Heart right ventricle (tissue), 16 donors: ENCODE data around the gene RBFOX1. TPM values are rescaled to one million over a fixed set of nuclear protein-coding genes. Genes with fewer than 3 reads are reported as not detected.

Experiments
- ATAC-seq, 8 donors: fragments of 200-7000 bp; cut with Tn5 transposase; one replicate each; pipeline ENCODE4 v1.9.1; 2020; ENCODE audit warnings: mild to moderate bottlenecking in 8 of 8, moderate library complexity in 8 of 8, moderate number of reproducible peaks in 1 of 8
- DNase-seq, 2 donors: peaks; one replicate each; pipeline ENCODE4 v3.0.0-alpha.2; 2020
- H3K27ac ChIP-seq, 10 donors: fragments of 200-600 bp; sonication (generic) in 2 of 10; one replicate each; pipeline versions ENCODE4 v1.5.0 to v1.8.0; 2020 to 2022; ENCODE audit warnings: mild to moderate bottlenecking in 3 of 10
- H3K27me3 ChIP-seq, 7 donors: fragments of 200-600 bp; one replicate each; pipeline ENCODE4 v1.8.0; 2021 to 2022; ENCODE audit warnings: mild to moderate bottlenecking in 2 of 7
- H3K36me3 ChIP-seq, 9 donors: fragments of 200-600 bp; sonication (generic) in 1 of 9; one replicate each; pipeline versions ENCODE4 v1.5.0 to v1.8.0; 2020 to 2022; ENCODE audit warnings: mild to moderate bottlenecking in 2 of 9
- H3K4me1 ChIP-seq, 9 donors: fragments of 200-600 bp; sonication (generic) in 1 of 9; one replicate each; pipeline versions ENCODE4 v1.5.0 to v1.8.0; 2020 to 2022; ENCODE audit warnings: mild to moderate bottlenecking in 4 of 9
- H3K4me3 ChIP-seq, 10 donors: fragments of 200-600 bp; sonication (generic) in 2 of 10; one replicate each; pipeline versions ENCODE4 v1.5.0 to v1.8.0; 2020 to 2022; ENCODE audit warnings: mild to moderate bottlenecking in 7 of 10, moderate library complexity in 2 of 10
- H3K9me3 ChIP-seq, 11 donors: fragments of 200-600 bp in 10 of 11; sonication (generic) in 2 of 11; one replicate each; pipeline versions ENCODE4 v1.5.0 to v1.8.0; 2013 to 2022; ENCODE audit warnings: mild to moderate bottlenecking in 2 of 11, control low read depth in 1 of 11, moderate library complexity in 1 of 11
- WGBS, 2 donors: extraction: QIAGEN DNeasy Blood & Tissue Kit; methylation state at CpG; one replicate each; pipeline ENCODE4 v1.1.7; 2013; ENCODE audit warnings: inconsistent platforms in 1 of 2; 5-methylcytosine and 5-hydroxymethylcytosine counted together
- intact Hi-C, 10 donors: fragments of 100-400 bp; cut with DNase I; formaldehyde crosslinking; loops; one replicate each; pipeline versions ENCODE4 v1.11.1 to v1.14.2; 2022
- polyA plus RNA-seq, 2 donors: library from polyadenylated mRNA; stranded (reverse); fragments of 200-250 nt; gene quantifications; one replicate each; pipeline ENCODE4 v1.2.3, GENCODE V29; 2013
- total RNA-seq, 10 donors: library from RNA; stranded (reverse); fragmentation: NEBNext Ultra II Directional in 3 of 10; extraction: Animal tissue kit (Norgen Biotek cat#: 25700) in 3 of 10; gene quantifications; one replicate each; pipeline versions ENCODE4 v1.2.1 to v1.2.4, GENCODE V29; 2021 to 2023
- TF ChIP-seq, protein P1 (sequence below), 9 donors: fragments of 200-600 bp; sonication (generic) in 2 of 9; IDR thresholded peaks; one replicate each; pipeline versions ENCODE4 v1.5.0 to v1.8.0; 2021 to 2022; ENCODE audit warnings: antibody characterized with exemption in 9 of 9, mild to moderate bottlenecking in 5 of 9, moderate library complexity in 1 of 9
- donor health status: Arrhythmogenic right ventricular cardiomyopathy.
- donor health status: ischemic (EF 13 %, LVEDD 7.1; RV severe dilation, severe dysfunction).
- donor health status: healthy with polysubstance abuse.
- donor health status: DM: no; HTN: yes; CAD: no.
- donor health status: DM: no; HTN: no; CAD: no.
- donor health status: ischemic (EF 25% LVEDD 6.9; RV normal size, moderate dysfunction).
- donor health status: ischemic (EF 25% LVEDD 5.7; RV mildly dilated, moderate dysfunction).
- donor health status: healthy.
- donor health status: DM: yes; HTN: yes; CAD: no.
- donor health status: Ischemic cardiomyopathy.
- donor health status: ischemic (EF 35%, LVEDD 5.7; RV mildly dilated, moderate dysfunction).
- donor health status: nonischemic (EF 11% LVEDD 7.7; RV severe dilation, severe dysfunction).
- donor health status: DM: yes; HTN: yes; CAD: no.
- donor health status: PGD.
- donor health status: ischemic (EF 29% LVEDD 5.4; RV normal size, mild dysfunction).
- donor health status: nonischemic (EF 23%, LVEDD 6.1; RV moderate dilation, normal function).

The RBFOX1 gene
- total and polyA plus RNA-seq, 12 donors = 11.1 to 82.9 (median 53.4) TPM

DNA sequence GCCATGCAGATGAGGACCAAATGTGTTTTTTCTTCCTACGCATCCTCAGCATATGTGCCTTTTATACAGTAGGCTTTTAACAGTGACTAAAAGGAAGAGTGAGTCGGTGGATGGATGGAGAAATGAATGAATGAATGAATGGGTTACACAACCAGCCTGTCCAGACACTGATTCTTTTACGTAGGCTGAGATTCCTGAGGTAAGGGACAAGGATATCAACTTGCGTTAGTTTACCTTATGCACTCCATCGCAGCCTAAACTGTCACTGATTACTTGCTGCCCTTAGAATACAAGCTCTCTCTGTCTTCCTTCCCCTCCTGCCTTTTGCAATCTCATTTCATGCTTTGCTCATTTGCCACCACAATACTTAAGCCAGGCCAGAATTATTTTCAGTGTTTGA is 59.0 kb downstream of the RBFOX1 start:
- intact Hi-C loops = no loop called here
- 72% methylated on average over 5 of the region's 5 CpGs for WGBS, 2 donors
- no peaks in the 10 kb centered on the region for H3K27me3 ChIP-seq
- H3K4me1 ChIP-seq = peaks cover 0 to 9% (median 0%) of the 10 kb centered on the region in 9 donors
- H3K4me3 ChIP-seq = no peak overlapping the region
- TF ChIP-seq, protein P1, sequence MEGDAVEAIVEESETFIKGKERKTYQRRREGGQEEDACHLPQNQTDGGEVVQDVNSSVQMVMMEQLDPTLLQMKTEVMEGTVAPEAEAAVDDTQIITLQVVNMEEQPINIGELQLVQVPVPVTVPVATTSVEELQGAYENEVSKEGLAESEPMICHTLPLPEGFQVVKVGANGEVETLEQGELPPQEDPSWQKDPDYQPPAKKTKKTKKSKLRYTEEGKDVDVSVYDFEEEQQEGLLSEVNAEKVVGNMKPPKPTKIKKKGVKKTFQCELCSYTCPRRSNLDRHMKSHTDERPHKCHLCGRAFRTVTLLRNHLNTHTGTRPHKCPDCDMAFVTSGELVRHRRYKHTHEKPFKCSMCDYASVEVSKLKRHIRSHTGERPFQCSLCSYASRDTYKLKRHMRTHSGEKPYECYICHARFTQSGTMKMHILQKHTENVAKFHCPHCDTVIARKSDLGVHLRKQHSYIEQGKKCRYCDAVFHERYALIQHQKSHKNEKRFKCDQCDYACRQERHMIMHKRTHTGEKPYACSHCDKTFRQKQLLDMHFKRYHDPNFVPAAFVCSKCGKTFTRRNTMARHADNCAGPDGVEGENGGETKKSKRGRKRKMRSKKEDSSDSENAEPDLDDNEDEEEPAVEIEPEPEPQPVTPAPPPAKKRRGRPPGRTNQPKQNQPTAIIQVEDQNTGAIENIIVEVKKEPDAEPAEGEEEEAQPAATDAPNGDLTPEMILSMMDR (IDR thresholded peaks at IDR 0.05) = no peak
- DNase-seq (no peak), ATAC-seq (no peak)
- peaks cover 0 to 19% (median 0%) of the 10 kb centered on the region in 11 donors for H3K9me3 ChIP-seq
- no peaks in the 10 kb centered on the region for H3K36me3 ChIP-seq
- no peak overlapping the region for H3K27ac ChIP-seq

DNA sequence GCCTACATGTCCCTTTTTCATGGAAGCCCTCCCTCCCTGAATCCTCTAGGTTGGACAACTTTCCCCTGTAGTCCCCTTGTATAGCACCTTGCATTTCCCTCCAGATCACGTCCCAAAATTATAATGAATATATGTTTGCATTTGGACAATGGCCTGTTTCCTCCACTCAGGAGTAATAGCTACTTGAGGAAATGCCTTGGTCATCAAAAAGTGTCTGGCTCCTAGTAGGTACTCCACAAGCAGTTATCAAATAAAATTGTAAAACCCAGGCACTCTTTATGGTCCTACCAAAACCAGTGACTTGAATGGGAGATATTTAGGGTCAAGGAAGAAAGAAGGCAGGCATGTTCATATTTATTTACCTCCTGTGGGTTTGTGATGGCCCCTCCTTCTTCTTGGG is 59.6 kb downstream of the RBFOX1 start:
- Histone ChIP-seq H3K4me3 (no peak overlapping the region), H3K9me3 (peaks cover 0 to 18% (median 0%) of the 10 kb centered on the region in 11 donors), H3K4me1 (peaks cover 0 to 9% (median 0%) of the 10 kb centered on the region in 9 donors), H3K36me3 (no peaks in the 10 kb centered on the region), H3K27me3 (no peaks in the 10 kb centered on the region), H3K27ac (no peak overlapping the region)
- WGBS, 2 donors = 54 to 74% methylated on average over 1 of the region's 1 CpG
- intact Hi-C loops = no loop called here
- ATAC-seq (no peak), DNase-seq (no peak)
- TF ChIP-seq, protein P1 (IDR thresholded peaks at IDR 0.05) = no peak

DNA sequence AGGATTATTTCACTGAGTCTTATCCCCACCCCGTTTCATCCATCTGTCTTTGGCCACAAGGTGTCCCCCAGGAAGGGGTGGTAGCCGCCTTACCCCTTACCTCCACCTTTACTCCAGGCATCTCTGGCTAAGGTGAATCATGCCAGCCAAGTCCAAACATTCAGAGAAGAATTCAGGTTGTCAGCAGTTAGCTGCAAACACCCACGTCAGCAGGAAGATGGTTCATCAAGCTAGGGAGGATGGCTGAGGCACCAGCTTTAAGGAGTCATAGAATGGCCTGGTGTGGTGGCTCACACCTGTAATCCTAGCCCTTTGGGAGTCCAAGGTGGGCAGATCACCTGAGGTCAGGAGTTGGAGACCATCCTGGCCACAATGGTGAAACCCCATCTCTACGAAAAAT is 61.0 kb downstream of the RBFOX1 start:
- H3K4me1 ChIP-seq = peaks cover 0 to 9% (median 0%) of the 10 kb centered on the region in 9 donors
- TF ChIP-seq, protein P1 (IDR thresholded peaks at IDR 0.05) = no peak
- no peaks in the 10 kb centered on the region for H3K36me3 ChIP-seq
- DNase-seq (no peak), ATAC-seq (peak in 1 of 8 donors; percentile 38)
- H3K4me3 ChIP-seq = no peak overlapping the region
- 82 to 86% methylated on average over 4 of the region's 4 CpGs for WGBS, 2 donors
- intact Hi-C loops = no loop called here
- no peaks in the 10 kb centered on the region for H3K27me3 ChIP-seq
- no peak overlapping the region for H3K27ac ChIP-seq
- H3K9me3 ChIP-seq = peaks cover 0 to 12% (median 0%) of the 10 kb centered on the region in 11 donors

DNA sequence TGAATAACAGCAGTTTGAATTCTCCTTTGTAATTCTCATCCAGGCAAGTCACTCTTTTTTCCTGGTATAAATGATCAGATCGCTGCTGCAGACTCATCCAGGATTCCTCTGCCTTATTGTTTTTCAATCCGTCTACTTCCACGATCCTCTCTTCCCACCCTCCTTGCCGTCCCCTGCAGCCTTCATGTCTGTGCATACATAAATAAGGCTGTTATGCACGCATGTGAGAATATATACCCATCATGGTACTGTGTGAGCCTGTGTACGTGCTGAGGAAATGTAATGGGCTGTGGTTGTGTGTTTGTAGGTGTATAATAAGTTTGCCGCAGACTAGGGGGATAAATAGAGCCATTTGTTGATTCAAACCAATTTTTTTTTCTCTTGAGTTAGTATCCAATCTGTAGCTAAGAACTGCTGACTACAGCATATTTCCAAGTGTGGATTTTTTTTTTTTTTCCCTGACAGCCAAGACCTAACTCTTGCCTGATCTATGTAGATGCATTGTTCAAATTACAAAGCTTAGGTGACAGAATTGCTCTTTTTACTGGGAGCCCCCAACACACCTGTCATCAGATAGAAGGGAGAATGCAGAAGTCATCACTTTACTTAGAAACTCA is 62.2 kb downstream of the RBFOX1 start:
- Histone ChIP-seq H3K27me3 (no peaks in the 10 kb centered on the region), H3K4me1 (peaks cover 0 to 9% (median 0%) of the 10 kb centered on the region in 9 donors), H3K4me3 (no peak overlapping the region), H3K36me3 (no peaks in the 10 kb centered on the region), H3K9me3 (peaks cover 0 to 5% (median 0%) of the 10 kb centered on the region in 11 donors), H3K27ac (no peak overlapping the region)
- TF ChIP-seq, protein P1 (IDR thresholded peaks at IDR 0.05) = no peak
- WGBS, 2 donors = 81 to 83% methylated on average over 7 of the region's 7 CpGs
- ATAC-seq (no peak), DNase-seq (no peak)
- intact Hi-C loops = no loop called here
